K562 (cell line): ENCODE measurements around the gene DENND1A. TPM values are rescaled to one million over a fixed set of nuclear protein-coding genes. Genes with fewer than 3 reads are reported as not detected.

Source experiments
- ARID2 ChIP-seq: fragments of 450-650 bp; IDR thresholded peaks from 2 replicates; pipeline ENCODE4 v1.6.1; 2017; ENCODE audit warnings: antibody characterized with exemption, mild to moderate bottlenecking
- ATF1 ChIP-seq, 2 experiments: fragments of 450-650 bp in 1 of 2; IDR thresholded peaks; 2 replicates each; pipeline ENCODE4 v1.6.1; 2016; ENCODE audit warnings: missing compliant biosample characterization in 1 of 2, missing genetic modification characterization in 1 of 2
- CHAMP1 ChIP-seq: fragments of 450-650 bp; IDR thresholded peaks from 2 replicates; pipeline ENCODE4 v1.6.1; 2016; ENCODE audit warnings: mild to moderate bottlenecking
- ERF ChIP-seq: fragments of 450-650 bp; formaldehyde crosslinking; IDR thresholded peaks from 2 replicates; pipeline ENCODE4 v1.4.0; 2020; ENCODE audit warnings: mild to moderate bottlenecking, mixed read lengths
- NCOR1 ChIP-seq: fragments of 450-650 bp; IDR thresholded peaks from 2 replicates; pipeline ENCODE4 v1.6.1; 2016; ENCODE audit warnings: mild to moderate bottlenecking, moderate library complexity
- NRF1 ChIP-seq, 2 experiments: fragments of 450-650 bp; IDR thresholded peaks in 1 of 2; conservative IDR thresholded peaks in 1 of 2; 2 replicates each; pipeline ENCODE4 v1.6.1; 2014; ENCODE audit warnings: mild to moderate bottlenecking in 2 of 2
- PURB ChIP-seq: sonication (generic); formaldehyde crosslinking; IDR thresholded peaks from 2 replicates; pipeline ENCODE4 v1.9.0; 2021; ENCODE audit warnings: low read depth, mild to moderate bottlenecking, missing genetic modification reagents
- RAD21 ChIP-seq, 2 experiments: fragments of 250-450 bp in 1 of 2; fragments of 450-650 bp in 1 of 2; sonication (Bioruptor Pico) in 1 of 2; formaldehyde crosslinking in 1 of 2; IDR thresholded peaks in 1 of 2; conservative IDR thresholded peaks in 1 of 2; 2 replicates each; pipeline versions ENCODE4 v1.4.0 to v1.8.0; 2020 to 2022; ENCODE audit warnings: mild to moderate bottlenecking in 2 of 2, moderate library complexity in 1 of 2
- SNIP1 ChIP-seq: fragments of 450-650 bp; IDR thresholded peaks from 2 replicates; pipeline ENCODE4 v1.7.1; 2017; ENCODE audit warnings: low read depth, mild to moderate bottlenecking
- ZBTB43 ChIP-seq: sonication (generic); formaldehyde crosslinking; IDR thresholded peaks from 2 replicates; pipeline ENCODE4 v1.8.0; 2023; ENCODE audit warnings: mild to moderate bottlenecking, missing genetic modification reagents
- polyA plus RNA-seq, 8 experiments: library from polyadenylated mRNA; depleted of rRNA in 4 of 8; stranded (reverse) in 5 of 8; unstranded in 3 of 8; fragments of >200 nt; fragmentation: Nextera tagmentation in 2 of 8; fragmentation: Illumina TruSeq in 1 of 8; extraction: Ambion mirVana in 2 of 8; extraction: Trizol in 1 of 8; gene quantifications; 2 replicates each; pipeline versions ENCODE4 v1.2.1 to v1.2.3, GENCODE V29; 2011 to 2014; ENCODE audit warnings: inconsistent platforms in 1 of 8, missing spikeins in 1 of 8
- total RNA-seq, 7 experiments: library from RNA; depleted of rRNA in 6 of 7; stranded (reverse); fragments of >200 nt in 6 of 7; fragmentation: Illumina TruSeq in 2 of 7; extraction: Trizol in 2 of 7; gene quantifications; 2 replicates each; pipeline versions ENCODE4 v1.2.1 to v1.2.3, GENCODE V29; 2011 to 2021; ENCODE audit warnings: low replicate concordance in 1 of 7
- TF ChIP-seq, protein P1 (sequence below): fragments of 250-450 bp; sonication (Bioruptor Pico); IDR thresholded peaks from 2 replicates; pipeline ENCODE4 v1.4.0; 2020; ENCODE audit warnings: mild to moderate bottlenecking
- TF ChIP-seq, protein P2 (sequence below): conservative IDR thresholded peaks from 2 replicates; pipeline ENCODE4 v1.6.1; 2011; ENCODE audit warnings: low read depth, mild to moderate bottlenecking, low read length; ENCODE audit not compliant: control insufficient read depth
- TF ChIP-seq, protein P3 (sequence below): sonication (generic); formaldehyde crosslinking; IDR thresholded peaks from 2 replicates; pipeline ENCODE4 v1.8.1; 2023; ENCODE audit warnings: mild to moderate bottlenecking, missing genetic modification reagents, moderate library complexity
- TF ChIP-seq, protein P4 (sequence below): sonication (generic); formaldehyde crosslinking; IDR thresholded peaks from 2 replicates; pipeline ENCODE4 v1.9.0; 2022; ENCODE audit warnings: mild to moderate bottlenecking, missing genetic modification reagents

The DENND1A gene
- total and polyA plus RNA-seq, 9 of the 15 experiments (the other 6 are each of a cell fraction or from before 2014, with no cell fraction given), result 7.6 to 29.5 (median 15.7) TPM

- TF ChIP-seq NRF1 (conservative IDR thresholded peaks at IDR 0.05 in 1 of 2, IDR thresholded peaks at IDR 0.05 in 1 of 2) (peak; percentile 36 to 53; a peak in 2 of 4 replicates), NCOR1 (peak; percentile 69), ERF (no peak), ZBTB43 (no peak), PURB (CRISPR knock-in tag) (no peak), ATF1 (CRISPR knock-in tag; IDR thresholded peaks at IDR 0.05) (no peak), ATF1 (tag; IDR thresholded peaks at IDR 0.05) (peak; percentile 40; the same call in 1 of the 2 replicates), CHAMP1 (no peak), ARID2 (no peak), SNIP1 (no peak), RAD21 (CRISPR knock-in tag; conservative IDR thresholded peaks at IDR 0.05 in 1 of 2, IDR thresholded peaks at IDR 0.05 in 1 of 2) (no peak)
- TF ChIP-seq, protein P1, sequence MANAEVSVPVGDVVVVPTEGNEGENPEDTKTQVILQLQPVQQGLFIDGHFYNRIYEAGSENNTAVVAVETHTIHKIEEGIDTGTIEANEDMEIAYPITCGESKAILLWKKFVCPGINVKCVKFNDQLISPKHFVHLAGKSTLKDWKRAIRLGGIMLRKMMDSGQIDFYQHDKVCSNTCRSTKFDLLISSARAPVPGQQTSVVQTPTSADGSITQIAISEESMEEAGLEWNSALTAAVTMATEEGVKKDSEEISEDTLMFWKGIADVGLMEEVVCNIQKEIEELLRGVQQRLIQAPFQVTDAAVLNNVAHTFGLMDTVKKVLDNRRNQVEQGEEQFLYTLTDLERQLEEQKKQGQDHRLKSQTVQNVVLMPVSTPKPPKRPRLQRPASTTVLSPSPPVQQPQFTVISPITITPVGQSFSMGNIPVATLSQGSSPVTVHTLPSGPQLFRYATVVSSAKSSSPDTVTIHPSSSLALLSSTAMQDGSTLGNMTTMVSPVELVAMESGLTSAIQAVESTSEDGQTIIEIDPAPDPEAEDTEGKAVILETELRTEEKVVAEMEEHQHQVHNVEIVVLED (CRISPR knock-in tag), result no peak
- TF ChIP-seq, protein P2, sequence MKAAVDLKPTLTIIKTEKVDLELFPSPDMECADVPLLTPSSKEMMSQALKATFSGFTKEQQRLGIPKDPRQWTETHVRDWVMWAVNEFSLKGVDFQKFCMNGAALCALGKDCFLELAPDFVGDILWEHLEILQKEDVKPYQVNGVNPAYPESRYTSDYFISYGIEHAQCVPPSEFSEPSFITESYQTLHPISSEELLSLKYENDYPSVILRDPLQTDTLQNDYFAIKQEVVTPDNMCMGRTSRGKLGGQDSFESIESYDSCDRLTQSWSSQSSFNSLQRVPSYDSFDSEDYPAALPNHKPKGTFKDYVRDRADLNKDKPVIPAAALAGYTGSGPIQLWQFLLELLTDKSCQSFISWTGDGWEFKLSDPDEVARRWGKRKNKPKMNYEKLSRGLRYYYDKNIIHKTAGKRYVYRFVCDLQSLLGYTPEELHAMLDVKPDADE, result no peak
- TF ChIP-seq, protein P3, sequence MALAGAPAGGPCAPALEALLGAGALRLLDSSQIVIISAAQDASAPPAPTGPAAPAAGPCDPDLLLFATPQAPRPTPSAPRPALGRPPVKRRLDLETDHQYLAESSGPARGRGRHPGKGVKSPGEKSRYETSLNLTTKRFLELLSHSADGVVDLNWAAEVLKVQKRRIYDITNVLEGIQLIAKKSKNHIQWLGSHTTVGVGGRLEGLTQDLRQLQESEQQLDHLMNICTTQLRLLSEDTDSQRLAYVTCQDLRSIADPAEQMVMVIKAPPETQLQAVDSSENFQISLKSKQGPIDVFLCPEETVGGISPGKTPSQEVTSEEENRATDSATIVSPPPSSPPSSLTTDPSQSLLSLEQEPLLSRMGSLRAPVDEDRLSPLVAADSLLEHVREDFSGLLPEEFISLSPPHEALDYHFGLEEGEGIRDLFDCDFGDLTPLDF, result no peak
- TF ChIP-seq, protein P4, sequence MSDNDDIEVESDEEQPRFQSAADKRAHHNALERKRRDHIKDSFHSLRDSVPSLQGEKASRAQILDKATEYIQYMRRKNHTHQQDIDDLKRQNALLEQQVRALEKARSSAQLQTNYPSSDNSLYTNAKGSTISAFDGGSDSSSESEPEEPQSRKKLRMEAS (CRISPR knock-in tag), result peak; percentile 49; the same call in 1 of the 2 replicates
Measured at GRCh38 chr9:123360161-123361085, 569.5 kb downstream of the DENND1A start (continued).
